Stimulated activated CD4-positive, alpha-beta T cell treated with anti-CD3 and anti-CD28 coated beads, Interleukin-15, amount 100 ng/mL, for 24 hours (primary cell): ENCODE results near the gene MAP2K7.
"Not testable (repeated sequence)": the region's sequence is repeated elsewhere in the genome, so short reads cannot be mapped to it uniquely, and the experiment has no call there.

Experiments used
- DNase-seq: peaks from one replicate; pipeline ENCODE4 v3.0.0-alpha.2; 2020

MAP2K7 gene

DNA sequence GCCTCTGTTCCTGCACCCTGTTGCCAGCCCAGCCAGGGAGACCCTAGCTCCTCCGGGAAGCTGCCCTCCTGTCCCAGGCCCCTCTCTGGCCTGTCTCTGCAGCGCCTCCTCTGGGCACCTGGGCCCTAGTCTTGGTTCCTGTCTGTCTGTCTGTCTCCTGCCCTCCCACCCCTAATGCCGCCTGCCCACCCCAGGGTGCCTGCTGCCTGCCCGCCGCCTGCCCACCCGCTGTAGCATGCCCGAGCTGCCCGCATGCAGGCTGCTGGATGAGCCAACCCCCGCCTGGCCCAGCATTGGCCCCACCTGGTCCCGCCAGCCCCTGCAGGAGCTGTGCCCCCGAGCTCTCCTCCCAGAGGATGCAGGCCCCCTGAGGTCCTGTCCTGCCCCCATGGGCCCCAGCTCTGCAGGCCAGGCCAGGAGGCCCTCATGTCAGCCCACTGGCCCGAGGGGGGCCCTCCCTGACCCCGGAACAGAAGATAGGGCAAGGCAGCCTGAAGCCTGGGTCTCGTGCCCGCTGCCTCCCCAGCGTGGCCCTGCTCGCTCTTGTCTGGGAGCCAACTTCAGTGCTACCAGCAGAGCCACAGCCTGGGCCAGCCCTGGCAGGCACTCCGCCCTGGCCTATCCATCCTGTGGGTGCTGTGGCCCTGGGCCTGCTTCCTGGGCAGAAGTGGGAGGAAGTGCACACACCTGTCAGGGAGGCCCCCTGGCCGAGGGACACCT is 5.2 kb downstream of the MAP2K7 start:
- DNase-seq = no peak

GRCh38 chr19:7909471-7910067 is 5.9 kb downstream of the MAP2K7 start:
- no peak for DNase-seq

GRCh38 chr19:7910321-7911161 is 6.9 kb downstream of the MAP2K7 start:
- DNase-seq = no peak

- no peak for DNase-seq
Measured at GRCh38 chr19:7911508-7912143, 7.9 kb downstream of the MAP2K7 start.

DNA sequence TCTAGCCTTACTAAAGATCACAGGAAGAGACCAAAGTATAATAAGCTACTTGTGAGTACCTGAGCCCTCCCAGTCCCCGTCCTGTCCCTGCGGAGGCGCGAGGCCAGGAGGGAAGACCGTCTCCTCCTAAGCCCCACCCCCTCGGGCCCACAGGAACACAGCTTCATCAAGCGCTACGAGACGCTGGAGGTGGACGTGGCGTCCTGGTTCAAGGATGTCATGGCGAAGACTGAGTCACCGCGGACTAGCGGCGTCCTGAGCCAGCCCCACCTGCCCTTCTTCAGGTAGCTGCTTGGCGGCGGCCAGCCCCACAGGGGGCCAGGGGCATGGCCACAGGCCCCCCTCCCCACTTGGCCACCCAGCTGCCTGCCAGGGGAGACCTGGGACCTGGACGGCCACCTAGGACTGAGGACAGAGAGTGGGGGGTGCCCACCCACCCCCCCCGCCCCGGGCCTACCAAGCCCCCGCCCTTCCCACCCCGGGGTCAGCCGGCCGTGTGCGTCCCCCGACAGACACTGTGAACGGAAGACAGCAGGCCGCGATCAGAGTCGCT is 8.5 kb downstream of the MAP2K7 start:
- DNase-seq = no peak

DNA sequence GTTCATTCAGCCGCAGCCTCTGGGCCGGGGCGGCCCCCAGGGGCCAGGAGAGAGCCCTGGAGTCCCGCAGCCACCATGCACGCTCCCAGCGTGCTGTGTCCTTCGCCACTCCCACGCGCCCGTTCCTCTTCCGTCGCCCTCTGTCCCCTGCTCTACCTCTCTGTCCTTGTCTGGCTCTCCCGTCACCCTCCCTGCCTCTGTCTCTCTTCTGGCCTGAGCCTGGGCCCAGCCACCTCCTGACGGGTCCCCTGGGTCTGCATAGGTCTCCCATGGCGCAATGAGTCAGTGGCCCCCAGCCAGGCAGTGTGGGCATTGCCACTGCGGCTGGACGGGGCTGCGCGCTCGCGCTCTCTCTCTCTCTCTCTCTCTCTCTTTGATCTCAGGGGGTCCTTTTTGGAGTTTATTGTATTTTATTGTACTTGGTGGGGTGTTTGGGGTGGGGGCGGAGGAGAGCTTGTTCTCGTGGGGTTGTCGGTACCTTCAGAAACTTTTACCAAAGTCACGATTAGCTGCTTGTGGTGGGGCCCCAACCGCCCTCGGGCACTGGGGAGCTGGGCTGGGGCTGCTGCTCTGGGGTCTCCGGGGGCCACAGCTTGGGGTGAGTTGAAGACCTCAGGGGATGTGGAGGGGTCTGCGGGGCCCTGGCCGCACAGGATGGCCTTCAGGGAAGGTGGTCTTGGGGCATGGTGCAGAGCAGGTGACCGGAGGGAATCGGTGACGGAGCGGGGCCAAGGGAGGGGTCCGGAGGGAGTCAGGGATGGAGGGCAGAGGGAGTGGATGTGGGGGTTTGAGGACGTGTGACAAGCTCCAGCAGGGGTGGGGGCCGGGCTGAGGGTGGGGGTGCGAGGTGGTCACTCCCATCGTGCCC is 9.3 kb downstream of the MAP2K7 start:
- DNase-seq = no peak

DNA sequence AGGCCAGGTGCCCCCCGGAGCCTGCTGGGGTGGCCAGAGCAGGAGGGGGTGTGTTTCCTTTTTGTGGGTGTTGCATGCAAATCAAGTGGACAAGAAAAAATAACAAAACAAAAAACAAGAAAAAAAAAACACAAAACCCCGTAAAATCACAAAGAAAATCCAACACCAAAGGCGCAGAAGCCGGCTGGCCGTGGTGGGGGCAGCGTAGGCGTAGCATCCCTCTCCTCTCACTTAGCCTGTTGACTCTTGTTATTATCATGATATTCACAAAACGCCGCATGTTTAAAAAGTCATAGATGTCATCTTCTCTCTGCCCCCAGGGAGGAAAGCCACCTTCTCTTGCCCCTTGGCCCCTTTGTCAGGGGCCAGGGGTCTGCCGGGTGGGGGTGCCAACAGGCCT is 10.0 kb downstream of the MAP2K7 start:
- DNase-seq = no peak

DNA sequence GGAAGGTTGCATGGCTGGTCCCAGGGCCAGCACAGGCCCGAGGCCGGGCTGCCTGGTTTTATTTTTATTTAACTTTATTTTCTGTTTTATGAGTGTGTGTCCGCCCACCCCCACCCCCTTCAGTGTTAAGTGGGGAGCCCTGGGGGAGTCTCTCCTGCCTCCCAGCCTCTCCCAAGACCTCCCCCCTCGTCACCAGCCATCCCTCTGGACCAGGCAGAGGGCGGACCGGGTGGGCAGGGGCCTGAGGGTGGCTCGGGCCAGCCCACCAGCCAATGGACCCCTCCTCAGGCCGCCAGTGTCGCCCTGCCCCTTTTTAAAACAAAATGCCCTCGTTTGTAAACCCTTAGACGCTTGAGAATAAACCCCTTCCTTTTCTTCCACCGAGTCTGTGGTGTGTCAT is 10.4 kb downstream of the MAP2K7 start:
- no peak for DNase-seq

- DNase-seq = no peak
Measured at GRCh38 chr19:7914598-7915045, 10.9 kb downstream of the MAP2K7 start, which contains the start of gene TGFBR3L. TSS of gene TGFBR3L (plus strand) at chr19:7914830.

DNA sequence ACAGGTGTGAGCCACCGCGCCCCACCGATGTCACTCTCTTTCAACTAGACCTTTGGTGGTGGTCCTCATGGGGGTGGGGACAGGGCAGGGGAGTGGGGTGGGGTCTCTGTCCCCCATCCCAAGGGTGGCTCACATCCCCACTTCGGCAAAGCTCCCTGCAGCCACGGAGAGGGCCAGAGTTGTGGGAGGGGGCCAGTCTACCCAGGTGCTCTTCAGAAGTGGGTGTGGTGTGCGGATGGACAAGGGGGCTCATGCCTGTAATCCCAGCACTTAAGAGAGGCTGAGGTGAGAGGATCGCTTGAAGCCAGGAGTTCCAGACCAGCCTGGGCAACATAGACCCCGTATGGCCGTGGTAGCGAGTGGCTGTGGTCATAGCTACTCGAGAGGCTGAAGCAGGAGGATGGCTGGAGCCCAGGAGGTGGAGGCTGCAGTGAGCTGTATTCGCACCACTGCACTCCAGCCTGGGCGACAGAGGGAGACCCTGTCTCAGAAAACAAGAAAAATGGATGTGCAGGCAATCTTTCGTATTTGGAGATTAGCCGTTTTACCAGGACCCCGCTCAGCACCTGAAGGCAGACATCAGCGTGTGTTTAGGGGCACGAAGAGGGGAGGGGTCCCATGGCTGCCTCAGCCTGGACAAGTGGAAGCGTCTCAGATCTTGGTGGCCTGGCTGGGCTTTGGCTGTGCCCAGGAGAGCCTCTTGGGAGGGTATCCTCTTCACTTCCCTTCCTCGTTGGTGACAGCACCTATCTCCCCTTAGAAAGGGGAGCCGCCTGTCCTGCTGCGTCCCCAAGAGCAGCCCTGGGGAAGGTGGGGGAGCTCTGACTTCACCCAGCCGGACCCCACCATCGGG is 11.8 kb downstream of the MAP2K7 start:
- no peak for DNase-seq

GRCh38 chr19:7916103-7916954 is 12.7 kb downstream of the MAP2K7 start:
- peak; percentile 74 for DNase-seq

DNA sequence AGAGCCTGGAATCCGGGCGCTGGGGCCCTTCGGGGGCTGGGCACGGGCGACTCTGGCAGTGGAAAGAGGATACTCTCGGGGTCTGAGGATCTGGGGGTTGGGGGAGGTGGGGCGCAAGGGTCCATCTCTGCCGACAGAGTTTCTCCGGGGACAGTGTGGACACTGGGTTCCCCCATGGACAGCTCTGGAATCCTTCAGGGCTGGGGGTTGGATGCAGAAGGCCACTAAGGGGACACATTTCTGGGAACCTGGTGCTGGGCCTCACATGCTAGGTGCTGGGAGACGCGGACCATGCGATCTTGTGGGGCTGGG is 13.2 kb downstream of the MAP2K7 start:
- DNase-seq = no peak

DNA sequence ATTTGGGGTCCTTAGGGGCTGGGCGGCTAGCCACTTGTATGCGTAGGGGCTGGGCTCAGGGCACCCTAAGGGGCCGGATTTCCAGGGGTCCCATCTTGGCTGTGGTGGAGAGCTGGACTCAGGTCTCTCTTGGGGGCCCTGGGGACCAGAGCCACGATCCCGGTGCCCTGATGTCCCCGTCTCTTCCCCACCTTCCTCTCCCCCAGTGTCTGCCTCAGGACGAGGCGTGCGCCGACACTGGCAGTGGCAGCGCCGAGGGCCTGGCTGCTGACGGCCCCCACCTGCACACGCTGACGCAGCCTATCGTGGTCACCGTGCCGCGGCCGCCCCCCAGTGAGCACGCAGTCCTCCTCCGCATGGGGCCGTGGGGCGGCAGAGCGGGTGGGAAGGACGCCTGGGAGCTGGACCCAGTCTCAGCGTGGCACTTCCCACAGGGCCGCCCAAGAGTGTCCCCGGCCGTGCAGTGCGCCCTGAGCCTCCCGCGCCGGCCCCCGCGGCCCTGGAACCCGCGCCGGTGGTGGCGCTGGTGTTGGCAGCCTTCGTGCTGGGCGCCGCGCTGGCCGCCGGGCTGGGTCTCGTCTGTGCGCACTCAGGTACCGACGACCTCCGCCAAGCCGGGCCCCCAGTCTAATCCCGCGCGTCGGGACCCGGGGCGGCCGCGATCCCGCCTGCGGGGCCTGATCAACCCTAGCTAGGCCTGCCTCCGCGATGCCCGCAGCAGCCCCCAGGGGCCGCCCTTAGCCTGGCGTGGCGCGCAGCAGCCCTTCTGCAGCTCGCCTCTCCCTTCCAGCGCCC is 13.8 kb downstream of the MAP2K7 start:
- DNase-seq = peak; percentile 74

DNA sequence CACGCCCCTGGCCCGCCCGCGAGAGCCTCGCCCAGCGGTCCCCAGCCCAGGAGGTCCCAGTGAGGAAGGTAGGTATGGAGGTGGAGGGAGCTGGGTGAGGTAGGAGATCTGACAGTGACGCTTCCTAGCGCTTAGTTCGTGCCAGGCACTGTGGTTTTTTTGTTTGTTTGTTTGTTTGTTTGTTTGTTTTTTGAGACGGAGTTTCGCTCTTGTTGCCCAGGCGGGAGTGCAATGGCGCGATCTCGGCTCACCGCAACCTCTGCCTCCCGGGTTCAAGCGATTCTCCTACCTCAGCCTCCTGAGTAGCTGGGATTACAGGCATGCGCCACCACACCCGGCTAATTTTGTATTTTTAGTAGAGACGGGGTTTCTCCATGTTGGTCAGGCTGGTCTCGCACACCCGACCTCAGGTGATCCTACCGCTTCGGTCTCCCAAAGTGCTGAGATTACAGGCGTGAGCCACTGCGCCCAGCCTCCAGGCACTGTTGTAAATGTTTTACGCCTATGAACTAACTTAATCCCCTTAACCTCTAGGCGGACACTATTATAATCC is 14.5 kb downstream of the MAP2K7 start:
- not testable (repeated sequence) for DNase-seq

DNA sequence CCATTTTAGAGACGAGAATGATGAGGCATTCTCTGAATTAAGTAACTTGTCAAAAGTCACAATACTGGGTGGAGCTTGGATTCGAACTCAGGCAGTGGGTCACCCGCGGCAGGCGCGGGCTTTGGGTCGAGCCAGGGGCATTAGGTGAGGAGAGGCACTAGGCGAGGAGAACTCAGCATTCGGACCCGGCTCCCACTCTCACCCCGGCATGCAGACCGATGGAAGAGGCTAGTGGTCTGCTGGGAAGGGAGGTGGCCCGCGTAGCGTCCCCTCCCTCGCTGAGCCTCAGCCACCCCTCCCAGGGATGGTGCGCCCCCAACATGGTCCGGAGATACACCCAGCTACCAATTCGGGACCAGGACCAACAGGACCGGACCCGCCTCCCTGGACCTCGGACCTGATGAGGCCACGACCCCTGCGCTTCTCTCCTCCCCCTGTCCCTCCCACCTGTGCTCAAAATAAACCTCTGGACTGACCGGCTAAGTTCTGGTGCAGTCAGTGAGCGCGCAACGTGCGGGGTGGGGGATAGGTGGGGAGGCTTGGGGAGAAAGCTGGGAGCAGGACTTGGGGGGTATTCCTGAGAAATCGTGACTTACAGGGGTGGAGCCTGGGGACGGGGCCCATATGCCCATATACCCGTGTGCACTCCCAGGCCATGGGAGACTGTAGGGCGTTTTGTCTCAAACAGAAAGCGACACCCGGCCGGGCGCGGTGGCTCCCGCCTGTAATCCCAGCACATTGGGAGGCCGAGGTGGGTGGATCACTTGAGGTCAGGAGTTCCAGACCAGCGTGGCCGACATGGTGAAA is 15.1 kb downstream of the MAP2K7 start:
- DNase-seq = no peak

GRCh38 chr19:7919610-7920518 is 16.2 kb downstream of the MAP2K7 start, which contains the start of gene SNAPC2:
TSS of gene SNAPC2 (plus strand) at chr19:7920338. CDS start at chr19:7920367, 29 bp downstream.
- DNase-seq = peak; percentile 98
